ENCODE data around the gene MPC1. TPM values are rescaled to one million over a fixed set of nuclear protein-coding genes. Genes with fewer than 3 reads are reported as not detected.

MPC1 gene
- 10 to 100 TPM; 21.6 to 22.1 TPM for total RNA-seq
- 17.0 to 31.9 reads per million in 2 donors for total RNA-seq

DNA sequence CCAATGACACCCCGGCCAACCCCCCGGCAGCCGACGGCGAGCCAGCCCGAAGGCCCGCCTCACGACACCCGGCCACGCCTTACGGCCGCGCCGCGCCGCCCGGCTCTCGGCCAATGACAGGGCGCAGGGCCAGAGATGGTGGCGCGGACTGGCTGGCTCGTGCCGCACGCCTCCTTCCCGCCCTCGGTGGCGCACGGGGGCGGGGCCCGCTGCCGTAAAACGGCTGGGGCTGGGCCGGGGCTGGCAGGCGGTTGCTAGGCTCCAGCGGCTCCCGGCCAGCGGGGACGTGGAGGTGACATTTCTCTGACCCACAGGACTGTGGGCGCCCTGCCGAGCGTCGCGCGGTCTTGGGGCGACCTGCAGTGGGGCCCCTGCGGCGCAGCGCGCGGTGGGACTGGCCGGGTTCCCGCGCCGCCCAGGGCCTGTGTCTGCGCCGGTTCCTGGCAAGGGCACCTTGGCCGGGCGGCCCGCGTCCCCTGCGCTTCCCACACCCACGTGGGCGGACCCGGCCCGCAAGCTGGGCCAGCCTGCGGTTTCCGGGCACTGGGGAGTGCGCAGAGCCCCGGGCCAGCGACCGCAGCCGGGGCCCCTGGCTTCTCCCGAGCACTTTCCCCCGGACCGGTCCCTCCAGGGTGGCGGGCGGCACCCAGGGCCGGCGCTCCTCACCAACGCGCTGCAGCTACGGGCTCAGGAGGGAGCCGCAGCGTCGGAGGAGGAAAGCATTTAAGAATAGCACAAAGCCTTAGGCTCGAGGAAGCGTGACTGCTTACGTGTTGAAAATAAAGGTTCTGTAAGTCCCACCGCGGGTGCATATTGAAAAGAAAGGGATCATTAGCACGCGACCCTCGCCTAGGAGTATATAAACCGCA, at the start of gene MPC1:
Gene MPC1, minus strand, starts transcription at position 8 of the 869 bp plus-strand sequence. CDS start 64 bp downstream, outside the sequence.
- ATAC-seq (peak; percentile 97), DNase-seq (peak; percentile 91 to 94 (median 91))
- H3K4me1 Mint-ChIP-seq: peaks cover 9% of the 10 kb centered on the region
- H3K27me3 Mint-ChIP-seq: no peaks in the 10 kb centered on the region
- H3K27ac Mint-ChIP-seq: peak within 1 kb of the TSS; percentile 92
- H3K4me3 Mint-ChIP-seq: peak within 1 kb of the TSS; percentile 94
- no peaks in the 10 kb centered on the region for H3K9me3 ChIP-seq (ENCODE audit: control insufficient read depth, low read length, poor library complexity, severe bottlenecking)
- H3K36me3 Mint-ChIP-seq (ENCODE audit: low read depth): no peaks in the 10 kb centered on the region

DNA sequence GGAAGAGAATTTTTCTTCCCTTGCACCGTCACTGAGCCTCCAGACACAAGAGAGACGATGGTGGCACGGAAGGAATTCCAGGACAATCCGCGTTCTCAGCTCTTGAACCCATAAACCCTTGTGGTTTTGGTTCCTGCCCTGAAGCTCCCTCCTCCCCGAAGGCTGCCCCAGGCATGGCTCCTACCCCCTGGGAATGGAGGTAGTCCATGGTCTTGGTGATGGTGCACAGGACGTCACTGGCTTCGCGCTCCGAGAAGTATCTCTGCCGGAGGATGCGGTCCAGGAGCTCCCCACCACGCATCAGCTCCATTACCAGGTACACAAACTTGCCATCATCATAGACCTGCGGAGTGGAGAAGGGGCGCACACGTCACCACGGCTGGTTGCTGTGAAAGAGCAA, 47.5 kb upstream of the MPC1 start:
- no peaks in the 10 kb centered on the region for H3K4me1 Mint-ChIP-seq
- no peaks in the 10 kb centered on the region for H3K9me3 ChIP-seq (ENCODE audit: control insufficient read depth, low read length, poor library complexity, severe bottlenecking)
- H3K4me3 Mint-ChIP-seq: no peak overlapping the region
- ATAC-seq (no peak), DNase-seq (no peak)
- H3K27ac Mint-ChIP-seq: peak overlapping the region; percentile 51
- H3K27me3 Mint-ChIP-seq: no peaks in the 10 kb centered on the region
- no peaks in the 10 kb centered on the region for H3K36me3 Mint-ChIP-seq (ENCODE audit: low read depth)

DNA sequence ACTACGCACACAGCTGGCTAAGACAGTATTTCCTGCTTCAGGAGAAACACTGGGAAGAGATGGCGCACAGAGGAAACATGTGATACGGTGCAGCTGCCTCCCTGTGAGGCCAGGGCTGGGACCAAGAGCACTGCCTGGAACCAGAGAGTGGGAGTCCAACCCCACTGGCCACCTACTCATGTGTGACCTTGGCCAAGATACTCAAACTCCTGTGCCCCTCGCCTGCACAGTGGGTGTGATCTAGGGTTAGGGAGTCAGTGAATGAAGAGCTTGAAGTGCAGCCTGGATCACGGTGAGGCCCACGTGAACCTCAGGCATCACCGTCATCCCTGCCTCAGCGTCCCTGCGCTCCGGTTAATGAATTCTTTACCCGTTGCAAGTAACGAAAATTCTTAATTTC, 41.7 kb upstream of the MPC1 start:
- H3K27me3 Mint-ChIP-seq: no peaks in the 10 kb centered on the region
- DNase-seq: no peak

DNA sequence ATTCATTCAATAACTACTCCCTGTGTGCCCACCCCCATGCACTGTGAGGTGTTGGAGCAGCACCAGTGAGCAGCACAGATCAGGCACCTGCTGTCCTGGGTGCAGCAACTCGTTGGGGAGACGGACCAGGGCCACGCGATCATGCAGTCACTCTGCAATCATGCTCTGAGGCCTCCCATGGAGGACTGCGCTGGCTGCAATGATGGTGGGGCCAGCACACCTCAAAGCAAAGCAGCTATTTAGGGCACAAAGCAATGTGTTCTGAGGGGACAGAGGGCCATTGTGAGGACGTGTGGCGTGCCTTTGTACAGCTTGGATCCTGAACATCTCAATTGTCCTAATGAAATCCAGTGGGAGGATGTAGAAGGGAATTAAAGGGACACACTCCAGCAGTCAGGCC, 41.0 kb upstream of the MPC1 start:
- no peak for ATAC-seq
- H3K4me1 Mint-ChIP-seq: peaks cover 24% of the 10 kb centered on the region
- H3K4me3 Mint-ChIP-seq: no peak overlapping the region
- H3K36me3 Mint-ChIP-seq (ENCODE audit: low read depth): no peaks in the 10 kb centered on the region
- no peaks in the 10 kb centered on the region for H3K27me3 Mint-ChIP-seq
- H3K27ac Mint-ChIP-seq: no peak overlapping the region
- no peak for DNase-seq
- H3K9me3 ChIP-seq (ENCODE audit: control insufficient read depth, low read length, poor library complexity, severe bottlenecking): no peaks in the 10 kb centered on the region

More for the DNA sequence above, 41.7 kb upstream of the MPC1 start:
- H3K4me3 Mint-ChIP-seq: no peak overlapping the region
- ATAC-seq: no peak
- no peaks in the 10 kb centered on the region for H3K36me3 Mint-ChIP-seq (ENCODE audit: low read depth)
- peaks cover 18% of the 10 kb centered on the region for H3K4me1 Mint-ChIP-seq
- H3K27ac Mint-ChIP-seq: no peak overlapping the region
- no peaks in the 10 kb centered on the region for H3K9me3 ChIP-seq (ENCODE audit: control insufficient read depth, low read length, poor library complexity, severe bottlenecking)

DNA sequence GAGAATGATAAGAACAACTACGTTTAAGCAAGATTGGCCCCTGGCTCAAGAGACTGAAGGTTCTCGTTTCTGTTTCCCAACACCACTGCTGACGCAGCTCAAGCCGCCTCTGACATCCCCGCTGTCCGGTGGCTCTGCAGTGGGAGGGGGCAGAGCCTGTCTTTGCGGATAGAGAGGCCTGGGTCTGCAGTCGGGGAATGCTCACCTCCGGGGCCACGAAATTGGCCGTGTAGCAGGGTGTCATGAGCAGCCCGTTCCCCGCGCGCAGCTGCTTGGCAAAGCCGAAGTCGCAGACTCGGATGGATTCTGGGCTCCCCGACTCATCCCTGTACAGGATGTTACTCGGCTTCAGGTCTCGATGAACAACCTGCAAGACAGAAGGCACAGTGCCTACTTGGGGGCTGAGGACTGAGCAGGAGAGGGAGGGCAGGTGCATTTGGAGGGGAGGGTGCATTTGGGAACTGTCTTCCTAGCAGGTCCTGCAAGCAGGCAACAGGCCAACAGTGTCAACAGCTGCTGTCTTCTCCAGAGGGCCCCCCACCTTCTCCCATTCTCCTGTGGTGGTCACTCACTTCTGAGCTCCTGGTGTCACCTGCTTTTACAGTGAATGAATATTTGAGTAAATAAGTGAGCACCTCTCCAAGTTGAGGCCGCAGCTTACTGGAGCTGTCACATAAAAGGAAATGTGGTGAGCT, 40.5 kb upstream of the MPC1 start:
- Mint-ChIP-seq H3K27me3 (no peaks in the 10 kb centered on the region), H3K4me1 (peaks cover 28% of the 10 kb centered on the region), H3K27ac (no peak overlapping the region), H3K4me3 (no peak overlapping the region), H3K36me3 (ENCODE audit: low read depth) (no peaks in the 10 kb centered on the region)
- H3K9me3 ChIP-seq (ENCODE audit: control insufficient read depth, low read length, poor library complexity, severe bottlenecking): no peaks in the 10 kb centered on the region
- DNase-seq (no peak), ATAC-seq (no peak)

DNA sequence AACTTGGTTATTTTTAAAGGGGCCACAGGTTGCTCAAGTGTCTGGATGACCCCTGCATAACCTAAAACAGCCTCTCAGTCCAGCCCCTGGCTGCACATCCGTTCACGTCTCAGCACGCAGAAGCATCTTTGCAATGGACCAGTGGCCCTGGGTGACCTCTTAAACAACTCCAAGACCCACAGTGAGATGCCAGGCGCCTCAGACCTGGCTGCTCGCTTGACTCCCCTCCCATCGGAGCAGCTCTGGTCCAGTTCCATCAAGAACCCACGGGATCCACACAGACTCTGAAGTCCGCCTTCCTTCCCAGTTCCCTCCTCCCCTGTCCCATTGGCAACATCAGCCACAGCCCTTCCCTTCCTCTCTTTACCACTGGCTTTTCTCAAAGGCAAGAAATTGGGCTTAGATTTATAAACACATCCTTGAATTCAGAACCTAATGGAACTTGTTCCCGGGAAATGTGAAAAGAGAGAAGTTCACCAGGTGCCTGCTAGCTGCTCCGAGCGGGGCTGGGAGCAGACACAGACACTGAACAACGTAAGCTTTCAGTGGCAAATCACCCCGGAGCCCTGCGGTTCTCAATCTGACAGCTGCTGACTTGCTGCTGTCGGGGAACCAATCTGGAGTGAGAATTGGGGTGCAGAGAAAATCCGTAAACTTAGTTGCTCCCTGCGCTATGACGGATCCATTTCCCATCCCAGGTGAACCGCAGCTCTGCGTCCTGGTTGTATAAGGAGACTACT, 39.6 kb upstream of the MPC1 start:
- DNase-seq: no peak
- Mint-ChIP-seq H3K27ac (peak overlapping the region; percentile 79), H3K27me3 (no peaks in the 10 kb centered on the region), H3K36me3 (ENCODE audit: low read depth) (no peaks in the 10 kb centered on the region), H3K4me1 (peaks cover 30% of the 10 kb centered on the region), H3K4me3 (peak overlapping the region; percentile 25)
- H3K9me3 ChIP-seq (ENCODE audit: control insufficient read depth, low read length, poor library complexity, severe bottlenecking): no peaks in the 10 kb centered on the region
- no peak for ATAC-seq

DNA sequence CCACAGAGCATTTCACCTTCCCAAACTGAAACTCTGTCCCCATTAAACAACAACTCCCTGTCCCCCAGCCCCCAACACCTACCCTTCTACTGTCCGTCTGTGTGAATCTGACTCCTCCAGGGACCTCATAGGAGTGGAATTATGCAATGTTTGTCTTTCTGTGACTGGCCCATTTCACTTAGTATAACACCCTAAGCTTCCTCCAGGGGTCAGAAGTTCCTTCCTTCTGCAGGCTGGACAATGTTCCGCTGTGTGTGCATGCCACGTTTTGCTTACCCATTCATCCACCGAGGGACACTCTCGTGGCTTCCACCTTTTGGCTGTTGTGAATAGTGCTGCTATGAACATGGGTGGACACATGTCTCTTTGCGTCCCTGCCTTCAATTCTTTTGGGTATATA, 37.6 kb upstream of the MPC1 start:
- DNase-seq: no peak
- no peaks in the 10 kb centered on the region for H3K27me3 Mint-ChIP-seq
- H3K4me1 Mint-ChIP-seq: peaks cover 47% of the 10 kb centered on the region
- H3K27ac Mint-ChIP-seq: peak overlapping the region; percentile 89
- peaks cover 8% of the 10 kb centered on the region for H3K36me3 Mint-ChIP-seq (ENCODE audit: low read depth)
- ATAC-seq: no peak
- no peaks in the 10 kb centered on the region for H3K9me3 ChIP-seq (ENCODE audit: control insufficient read depth, low read length, poor library complexity, severe bottlenecking)
- H3K4me3 Mint-ChIP-seq: peak overlapping the region; percentile 28

DNA sequence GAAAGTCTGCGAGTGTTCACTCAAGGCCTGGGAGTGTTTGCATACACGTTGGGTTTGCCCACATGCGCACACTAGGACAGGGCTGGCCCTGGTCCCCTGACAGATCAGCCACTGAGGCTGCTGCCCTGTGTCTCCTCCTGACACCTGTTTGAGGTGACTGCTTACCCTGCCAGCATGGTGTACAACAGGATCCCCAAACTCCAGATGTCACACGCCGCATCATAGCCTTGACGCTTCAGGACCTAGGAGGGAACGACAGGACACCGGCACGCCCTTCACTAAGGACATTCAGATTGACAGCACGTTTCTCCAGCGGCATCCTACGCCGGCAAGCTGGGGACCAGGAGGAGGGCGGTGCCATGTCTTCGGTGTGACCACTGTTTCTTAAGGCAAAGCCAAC, 37.0 kb upstream of the MPC1 start:
- H3K27me3 Mint-ChIP-seq: no peaks in the 10 kb centered on the region
- DNase-seq: no peak
- peak overlapping the region; percentile 89 for H3K27ac Mint-ChIP-seq
- no peak for ATAC-seq
- no peaks in the 10 kb centered on the region for H3K9me3 ChIP-seq (ENCODE audit: control insufficient read depth, low read length, poor library complexity, severe bottlenecking)
- peaks cover 10% of the 10 kb centered on the region for H3K36me3 Mint-ChIP-seq (ENCODE audit: low read depth)
- peaks cover 52% of the 10 kb centered on the region for H3K4me1 Mint-ChIP-seq
- H3K4me3 Mint-ChIP-seq: peak overlapping the region; percentile 60

DNA sequence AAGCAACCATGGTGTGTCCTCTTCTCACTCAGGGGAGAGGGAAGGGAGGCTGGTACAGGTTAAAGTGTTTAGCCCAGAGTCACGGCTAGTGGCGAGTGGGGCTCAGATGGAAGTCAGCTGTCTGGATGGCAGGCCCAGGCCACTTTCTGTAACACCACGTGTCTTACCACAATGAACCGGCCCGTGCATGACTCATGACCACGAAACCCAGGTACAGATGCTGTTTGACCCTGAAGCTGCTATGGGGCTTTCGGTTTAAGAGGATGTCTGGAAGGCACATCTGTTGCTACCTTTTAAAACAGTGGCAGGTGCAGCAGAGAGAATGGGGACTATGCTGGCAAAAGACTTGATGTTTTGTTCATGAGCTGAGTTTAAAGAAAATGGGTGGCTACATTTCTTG, 36.5 kb upstream of the MPC1 start:
- Mint-ChIP-seq H3K4me3 (peak overlapping the region; percentile 60), H3K27me3 (no peaks in the 10 kb centered on the region), H3K36me3 (ENCODE audit: low read depth) (peaks cover 10% of the 10 kb centered on the region), H3K27ac (peak overlapping the region; percentile 89), H3K4me1 (peaks cover 55% of the 10 kb centered on the region)
- ATAC-seq (peak; percentile 54), DNase-seq (no peak)
- no peaks in the 10 kb centered on the region for H3K9me3 ChIP-seq (ENCODE audit: control insufficient read depth, low read length, poor library complexity, severe bottlenecking)

DNA sequence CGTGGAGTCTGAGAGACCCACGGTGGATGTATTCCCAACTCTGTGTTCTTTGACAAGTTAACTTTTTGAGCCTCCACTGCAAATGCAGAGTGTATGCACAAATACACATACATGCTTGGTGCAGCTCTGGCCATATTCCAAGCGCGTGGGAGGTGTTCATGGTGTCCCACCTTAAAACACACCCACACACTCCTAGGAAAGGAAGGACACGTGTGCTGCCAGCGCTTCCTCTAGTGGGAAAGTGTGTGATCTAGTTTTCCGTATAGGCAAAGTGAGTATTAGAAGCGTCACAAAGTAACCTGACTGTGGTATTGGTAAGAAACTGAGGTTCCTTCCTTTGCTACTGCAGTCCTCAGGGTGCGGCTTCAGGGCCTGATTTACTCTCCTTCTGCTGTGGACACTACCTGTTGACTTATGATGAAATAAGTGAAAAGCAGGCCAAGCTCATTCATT, 36.0 kb upstream of the MPC1 start:
- no peaks in the 10 kb centered on the region for H3K9me3 ChIP-seq (ENCODE audit: control insufficient read depth, low read length, poor library complexity, severe bottlenecking)
- H3K27me3 Mint-ChIP-seq: no peaks in the 10 kb centered on the region
- DNase-seq (no peak), ATAC-seq (no peak)
- H3K4me3 Mint-ChIP-seq: no peak overlapping the region
- H3K27ac Mint-ChIP-seq: peak overlapping the region; percentile 89
- peaks cover 10% of the 10 kb centered on the region for H3K36me3 Mint-ChIP-seq (ENCODE audit: low read depth)
- H3K4me1 Mint-ChIP-seq: peaks cover 57% of the 10 kb centered on the region

DNA sequence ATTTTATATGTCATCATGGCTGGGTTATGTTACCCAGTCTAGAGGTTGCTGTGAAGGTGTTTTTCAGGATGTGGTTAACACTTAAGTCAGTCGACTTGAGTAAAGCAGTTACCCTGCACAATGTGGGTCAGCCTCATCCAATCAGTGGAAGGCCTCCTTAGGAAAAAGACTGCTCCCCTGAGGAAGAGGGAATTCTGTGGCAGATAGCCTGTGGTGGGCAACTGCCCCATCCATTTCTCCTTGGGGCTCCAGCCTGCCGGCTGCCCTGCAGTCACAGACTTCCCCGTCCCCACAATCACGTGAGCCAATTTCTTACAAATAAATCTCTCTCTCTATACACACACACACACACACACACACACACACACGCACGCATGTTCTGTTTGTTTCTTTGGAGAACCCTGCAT, 34.5 kb upstream of the MPC1 start:
- peak; percentile 88 for ATAC-seq
- Mint-ChIP-seq H3K4me1 (peaks cover 63% of the 10 kb centered on the region), H3K27ac (peak overlapping the region; percentile 89), H3K27me3 (no peaks in the 10 kb centered on the region), H3K36me3 (ENCODE audit: low read depth) (peaks cover 10% of the 10 kb centered on the region), H3K4me3 (peak overlapping the region; percentile 68)
- peak in 2 of 3 donors; percentile 31 to 32 for DNase-seq
- no peaks in the 10 kb centered on the region for H3K9me3 ChIP-seq (ENCODE audit: control insufficient read depth, low read length, poor library complexity, severe bottlenecking)

DNA sequence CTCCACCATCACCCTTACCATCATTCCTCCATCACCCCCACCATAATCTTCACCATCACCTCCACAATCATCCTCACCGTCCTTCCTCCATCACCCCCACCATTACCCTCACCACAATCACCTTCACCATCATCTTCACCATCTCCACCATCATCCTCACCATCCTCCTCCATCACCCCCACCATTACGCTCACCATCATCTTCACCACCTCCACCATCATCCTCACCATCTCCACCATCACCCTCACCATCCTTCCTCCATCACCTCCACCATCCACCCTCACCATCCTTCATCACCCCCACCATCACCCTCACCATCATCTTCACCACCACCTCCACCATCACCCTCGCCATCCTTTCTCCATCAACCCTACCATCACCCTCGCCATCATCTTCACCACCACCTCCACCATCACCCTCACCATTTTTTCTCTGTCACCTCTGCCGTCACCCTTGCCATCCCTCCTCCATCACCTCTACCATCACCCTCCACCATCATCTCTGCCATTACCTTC, 33.1 kb upstream of the MPC1 start:
- no peaks in the 10 kb centered on the region for H3K9me3 ChIP-seq (ENCODE audit: control insufficient read depth, low read length, poor library complexity, severe bottlenecking)
- peaks cover 68% of the 10 kb centered on the region for H3K4me1 Mint-ChIP-seq
- H3K36me3 Mint-ChIP-seq (ENCODE audit: low read depth): peaks cover 10% of the 10 kb centered on the region
- no peaks in the 10 kb centered on the region for H3K27me3 Mint-ChIP-seq
- DNase-seq (no peak), ATAC-seq (no peak)
- peak overlapping the region; percentile 68 for H3K4me3 Mint-ChIP-seq
- peak overlapping the region; percentile 89 for H3K27ac Mint-ChIP-seq

DNA sequence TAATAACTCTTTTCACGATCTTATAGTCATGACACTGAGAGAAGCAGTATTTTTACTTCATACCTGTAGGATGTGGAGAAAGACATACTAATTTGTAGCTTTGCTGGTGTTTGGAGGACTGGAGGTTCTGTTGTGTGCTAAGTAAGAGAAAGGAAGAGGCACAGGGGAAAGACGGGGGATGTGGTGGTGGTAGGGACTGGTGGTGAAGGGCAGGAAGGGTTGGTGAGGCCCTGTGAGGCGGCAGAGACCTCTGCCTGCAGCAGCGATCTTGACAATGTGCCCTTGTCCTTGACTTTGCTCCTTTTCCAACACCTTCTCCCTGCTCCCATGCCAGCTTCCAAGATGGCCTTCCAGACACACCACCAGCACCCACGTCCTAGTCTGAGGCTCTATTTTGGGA, 32.6 kb upstream of the MPC1 start:
- Mint-ChIP-seq H3K4me1 (peaks cover 68% of the 10 kb centered on the region), H3K36me3 (ENCODE audit: low read depth) (peaks cover 10% of the 10 kb centered on the region), H3K27me3 (no peaks in the 10 kb centered on the region), H3K4me3 (peak overlapping the region; percentile 68), H3K27ac (peak overlapping the region; percentile 89)
- DNase-seq (no peak), ATAC-seq (peak; percentile 45)
- no peaks in the 10 kb centered on the region for H3K9me3 ChIP-seq (ENCODE audit: control insufficient read depth, low read length, poor library complexity, severe bottlenecking)
